OCI-LY3 (cell line): ENCODE data around the gene MEIS3.

ENCODE experiments used
- CTCF ChIP-seq: fragments of 200-600, 300-600 bp; sonication (generic); IDR thresholded peaks from 2 replicates; pipeline ENCODE4 v1.5.1; 2014; ENCODE audit warnings: antibody characterized with exemption, low read length, low read depth
- EZH2phosphoT487 ChIP-seq: fragments of 200-600 bp; shearing (Covaris generic); IDR thresholded peaks from 2 replicates; pipeline ENCODE4 v1.6.1; 2018; ENCODE audit warnings: antibody characterized with exemption, mixed run types, low read depth

- no peak for TF ChIP-seq CTCF
- TF ChIP-seq EZH2phosphoT487: no peak
Measured at GRCh38 chr19:47458672-47459071, 39.3 kb upstream of the MEIS3 start.
